HG03439 (cell line): ENCODE data around the gene EGR2.
A peak's percentile ranks its signal among the peaks of the same experiment; 100 is the strongest.
"Not testable (repeated sequence)": the region's sequence is repeated elsewhere in the genome, so short reads cannot be mapped to it uniquely, and the experiment has no call there.

Experiments
- ATAC-seq: cut with Tn5 transposase; IDR thresholded peaks from one replicate; pipeline ENCODE4 v1.9.1; 2021; ENCODE audit warnings: mild to moderate bottlenecking, moderate library complexity; ENCODE audit not compliant: unreplicated experiment

The EGR2 gene

GRCh38 chr10:62795762-62796161 is 20.4 kb downstream of the EGR2 start:
- no peak for ATAC-seq

GRCh38 chr10:62795100-62795499 is 21.1 kb downstream of the EGR2 start:
- no peak for ATAC-seq

GRCh38 chr10:62794306-62794705 is 21.9 kb downstream of the EGR2 start:
- ATAC-seq: no peak

- ATAC-seq: no peak
These were observed 23.9 kb downstream of the EGR2 start for GRCh38 chr10:62792261-62792660.

- ATAC-seq: no peak
These were observed 25.6 kb downstream of the EGR2 start for GRCh38 chr10:62790571-62790970.

- ATAC-seq: no peak
These were observed 26.1 kb downstream of the EGR2 start for GRCh38 chr10:62790019-62790555.

- ATAC-seq: no peak
These were observed 27.2 kb downstream of the EGR2 start for GRCh38 chr10:62788861-62789467.

- not testable (repeated sequence) for ATAC-seq
These were observed 27.9 kb downstream of the EGR2 start for GRCh38 chr10:62788285-62788684.

GRCh38 chr10:62784537-62784936 is 31.6 kb downstream of the EGR2 start:
- not testable (repeated sequence) for ATAC-seq

GRCh38 chr10:62779487-62780248 is 36.5 kb downstream of the EGR2 start:
- ATAC-seq: peak; percentile 94

- no peak for ATAC-seq
These were observed 38.0 kb downstream of the EGR2 start for GRCh38 chr10:62778125-62778524.

GRCh38 chr10:62772186-62772974 is 43.8 kb downstream of the EGR2 start:
- ATAC-seq: no peak

- ATAC-seq: no peak
These were observed 46.5 kb downstream of the EGR2 start for GRCh38 chr10:62769574-62770242.

GRCh38 chr10:62766386-62766785 is 49.8 kb downstream of the EGR2 start:
- no peak for ATAC-seq

GRCh38 chr10:62765726-62766125 is 50.4 kb downstream of the EGR2 start:
- ATAC-seq: no peak

- ATAC-seq: no peak
These were observed 52.2 kb downstream of the EGR2 start for GRCh38 chr10:62764011-62764410.

GRCh38 chr10:62763155-62763554 is 53.0 kb downstream of the EGR2 start:
- ATAC-seq: no peak
